Gastrocnemius medialis (tissue), 4 donors: ENCODE results near the gene PAPLN. TPM values are rescaled to one million over a fixed set of nuclear protein-coding genes. Genes with fewer than 3 reads are reported as not detected.
"Not testable (repeated sequence)": the region's sequence is repeated elsewhere in the genome, so short reads cannot be mapped to it uniquely, and the experiment has no call there.

Source experiments
- ATAC-seq, 2 donors: fragments of 150-250 bp; one replicate each; pipeline ENCODE4 v1.9.1; 2016
- DNase-seq, 2 donors: peaks; one replicate each; pipeline ENCODE4 v3.0.0-alpha.2; 2019
- H3K27ac ChIP-seq, 4 donors: fragments of 200-600 bp; sonication (generic); 1 replicate in 1 of 4; 2 replicates in 3 of 4; pipeline ENCODE4 v1.5.1; 2016 to 2018; ENCODE audit warnings: mild to moderate bottlenecking in 2 of 4, moderate library complexity in 1 of 4
- H3K27me3 ChIP-seq, 3 donors: fragments of 200-600 bp; sonication (generic) in 2 of 3; 1 replicate in 1 of 3; 2 replicates in 2 of 3; pipeline versions ENCODE4 v1.5.1 to v1.6.0; 2016 to 2019; ENCODE audit warnings: mild to moderate bottlenecking in 1 of 3, moderate library complexity in 1 of 3
- H3K36me3 ChIP-seq, 2 donors: fragments of 200-600 bp; sonication (generic) in 1 of 2; one replicate each; pipeline ENCODE4 v1.5.1; 2017 to 2018
- H3K4me1 ChIP-seq, 2 donors: fragments of 200-600 bp; sonication (generic) in 1 of 2; one replicate each; pipeline ENCODE4 v1.5.1; 2016 to 2017; ENCODE audit warnings: mild to moderate bottlenecking in 2 of 2
- H3K4me3 ChIP-seq, 4 donors: fragments of 200-600 bp; sonication (generic) in 3 of 4; 1 replicate in 1 of 4; 2 replicates in 3 of 4; pipeline ENCODE4 v1.5.1; 2016 to 2019; ENCODE audit warnings: mild to moderate bottlenecking in 2 of 4
- H3K9me3 ChIP-seq, 3 donors: fragments of 200-600 bp; sonication (generic) in 2 of 3; 1 replicate in 1 of 3; 2 replicates in 2 of 3; pipeline ENCODE4 v1.5.1; 2016 to 2019
- CTCF ChIP-seq, 5 experiments: fragments of 450-650 bp in 3 of 5; fragments of 200-600 bp in 2 of 5; sonication (generic) in 2 of 5; IDR thresholded peaks in 4 of 5; conservative IDR thresholded peaks in 1 of 5; 1 replicate in 4 of 5; 2 replicates in 1 of 5; pipeline ENCODE4 v1.5.1; 2016 to 2019; ENCODE audit warnings: antibody characterized with exemption in 5 of 5, mild to moderate bottlenecking in 3 of 5, moderate library complexity in 3 of 5
- POLR2A ChIP-seq, 2 donors: fragments of 450-650 bp; IDR thresholded peaks; one replicate each; pipeline ENCODE4 v1.6.1; 2017; ENCODE audit warnings: antibody characterized with exemption in 2 of 2, mild to moderate bottlenecking in 2 of 2, moderate library complexity in 2 of 2
- in situ Hi-C, 4 donors: fragments of 200-750 bp; cut with MboI; loops; one replicate each; pipeline versions ENCODE4 v1.15.0 to v1.8.0; 2017; ENCODE audit warnings: low sequenced_read_pairs in 4 of 4
- intact Hi-C: fragments of 100-400 bp; cut with DNase I; formaldehyde crosslinking; loops from one replicate; pipeline ENCODE4 v1.15.1; 2023; ENCODE audit warnings: low total_unique reads
- total RNA-seq, 4 donors: library from RNA; depleted of rRNA; stranded (reverse); fragments of >200 nt; gene quantifications; one replicate each; pipeline versions ENCODE4 v1.1.0 to v1.2.3, GENCODE V29; 2016

PAPLN gene
- total RNA-seq, 4 donors from 2014 or later: 1.9 to 5.0 (median 2.5) TPM

DNA sequence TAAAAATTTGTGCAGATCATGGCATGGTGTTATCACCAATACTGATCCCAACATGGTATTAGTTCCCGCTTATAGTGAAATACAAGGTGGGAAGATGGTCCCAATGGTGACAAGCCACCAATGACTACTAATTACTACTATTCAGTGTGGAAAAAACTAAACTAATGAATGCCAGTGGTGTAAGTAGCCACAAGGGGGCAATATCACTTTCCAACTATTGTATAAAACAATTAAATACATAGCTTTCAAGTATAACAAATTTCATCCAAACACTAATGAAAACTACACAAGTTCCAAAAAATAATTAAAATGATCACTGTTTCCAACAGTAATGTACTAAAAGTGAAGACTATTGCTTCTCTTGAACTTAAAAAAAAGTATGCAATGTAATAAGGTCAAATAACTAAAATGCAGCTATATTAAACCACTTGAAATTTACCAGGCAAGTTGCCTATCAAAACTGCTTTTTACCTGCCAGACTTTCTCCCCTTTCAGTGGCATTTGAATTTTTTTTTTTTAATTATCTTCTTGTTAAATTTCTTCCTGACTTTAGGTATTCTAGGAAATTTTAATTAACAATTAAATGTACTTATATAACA, 58.0 kb downstream of the PAPLN start:
- DNase-seq (no peak), ATAC-seq (no peak)
- peak; percentile 46 to 67 (median 51) for TF ChIP-seq CTCF (IDR thresholded peaks at IDR 0.05 in 4 of 5, conservative IDR thresholded peaks at IDR 0.05 in 1 of 5)
- no peak for TF ChIP-seq POLR2A (IDR thresholded peaks at IDR 0.05)
- H3K4me1 ChIP-seq: no peaks in the 10 kb centered on the region
- H3K4me3 ChIP-seq: no peak overlapping the region
- intact Hi-C loops: loop anchor here (1.0 kb wide), 1 partner anchor 177 kb away; no protein-coding TSS in a partner anchor
- no peaks in the 10 kb centered on the region for H3K9me3 ChIP-seq
- H3K27ac ChIP-seq: no peak overlapping the region
- peaks cover 0 to 16% of the 10 kb centered on the region in 2 donors for H3K36me3 ChIP-seq
- no peaks in the 10 kb centered on the region for H3K27me3 ChIP-seq
- in situ Hi-C loops: loop anchor here (5.0 to 10.0 kb wide), 3 partner anchors 172 to 180 kb away; no protein-coding TSS in a partner anchor

DNA sequence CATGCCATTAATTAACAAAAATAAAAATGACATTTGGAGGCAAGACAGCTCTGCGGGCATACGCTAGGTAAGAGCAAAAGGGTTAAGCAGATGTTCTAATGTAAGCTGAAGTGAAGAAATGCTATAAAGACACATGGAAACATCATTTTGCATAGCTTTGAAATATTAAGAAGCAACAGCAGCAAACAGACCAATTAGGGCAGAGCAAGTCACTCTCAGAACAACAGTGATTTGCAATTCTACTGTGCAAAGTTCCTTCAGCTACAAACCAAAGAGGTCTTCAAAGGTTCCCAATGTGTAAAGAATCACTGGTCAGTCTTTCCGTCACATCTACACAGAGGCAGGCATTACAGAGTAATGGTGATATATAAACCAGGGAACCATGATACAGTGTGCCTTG, 68.2 kb downstream of the PAPLN start:
- Histone ChIP-seq H3K36me3 (no peaks in the 10 kb centered on the region), H3K27ac (no peak overlapping the region), H3K4me3 (no peak overlapping the region), H3K9me3 (no peaks in the 10 kb centered on the region), H3K27me3 (no peaks in the 10 kb centered on the region), H3K4me1 (no peaks in the 10 kb centered on the region)
- intact Hi-C loops: no loop called here
- no peak for ATAC-seq
- no peak for DNase-seq
- in situ Hi-C loops: no loop called here
- TF ChIP-seq CTCF (IDR thresholded peaks at IDR 0.05 in 4 of 5, conservative IDR thresholded peaks at IDR 0.05 in 1 of 5) (no peak), POLR2A (IDR thresholded peaks at IDR 0.05) (no peak)

- DNase-seq (no peak), ATAC-seq (no peak)
- no peaks in the 10 kb centered on the region for H3K36me3 ChIP-seq
- in situ Hi-C loops: no loop called here
- no peaks in the 10 kb centered on the region for H3K27me3 ChIP-seq
- no peaks in the 10 kb centered on the region for H3K9me3 ChIP-seq
- no peak overlapping the region for H3K27ac ChIP-seq
- peaks cover 4 to 6% of the 10 kb centered on the region in 2 donors for H3K4me1 ChIP-seq
- TF ChIP-seq CTCF (IDR thresholded peaks at IDR 0.05 in 4 of 5, conservative IDR thresholded peaks at IDR 0.05 in 1 of 5): no peak
- no peak for TF ChIP-seq POLR2A (IDR thresholded peaks at IDR 0.05)
- intact Hi-C loops: no loop called here
- H3K4me3 ChIP-seq: no peak overlapping the region
These were observed 70.0 kb downstream of the PAPLN start for GRCh38 chr14:73307261-73307660.

GRCh38 chr14:73309207-73309606, 71.9 kb downstream of the PAPLN start:
- H3K4me3 ChIP-seq, H3K9me3 ChIP-seq, H3K4me1 ChIP-seq, H3K27ac ChIP-seq, ATAC-seq, H3K36me3 ChIP-seq, DNase-seq, in situ Hi-C loops, intact Hi-C loops, H3K27me3 ChIP-seq: not testable (repeated sequence)

GRCh38 chr14:73311708-73312030, 74.4 kb downstream of the PAPLN start:
- DNase-seq: no peak
- Histone ChIP-seq H3K4me3 (no peak overlapping the region), H3K27me3 (no peaks in the 10 kb centered on the region), H3K9me3 (no peaks in the 10 kb centered on the region), H3K36me3 (no peaks in the 10 kb centered on the region), H3K27ac (peak overlapping the region in 3 of 4 donors; percentile 33 to 42 (median 35)), H3K4me1 (peaks cover 4 to 6% of the 10 kb centered on the region in 2 donors)
- in situ Hi-C loops (no loop called here), intact Hi-C loops (no loop called here)
- ATAC-seq: no peak
- TF ChIP-seq CTCF (IDR thresholded peaks at IDR 0.05 in 4 of 5, conservative IDR thresholded peaks at IDR 0.05 in 1 of 5): no peak
- TF ChIP-seq POLR2A (IDR thresholded peaks at IDR 0.05): no peak
